ENCODE results near the gene ALOX15.

ALOX15 gene

GRCh38 chr17:4586043-4586442 lies 55.4 kb downstream of the ALOX15 start:
- no peak for DNase-seq
- Histone ChIP-seq H3K27me3 (peaks cover 31% of the 10 kb centered on the region), H3K4me1 (peaks cover 20% of the 10 kb centered on the region), H3K9me3 (peaks cover 4% of the 10 kb centered on the region; the same call in 1 of the 2 replicates), H3K4me3 (ENCODE audit: low read depth, low read length) (no peak overlapping the region), H3K36me3 (no peaks in the 10 kb centered on the region)
- TF ChIP-seq CTCF (IDR thresholded peaks at IDR 0.05; ENCODE audit: low read depth, low read length): no peak

- Histone ChIP-seq H3K36me3 (no peaks in the 10 kb centered on the region), H3K4me1 (peaks cover 20% of the 10 kb centered on the region), H3K9me3 (peaks cover 4% of the 10 kb centered on the region; the same call in 1 of the 2 replicates), H3K27me3 (peaks cover 27% of the 10 kb centered on the region), H3K4me3 (ENCODE audit: low read depth, low read length) (no peak overlapping the region)
- TF ChIP-seq CTCF (IDR thresholded peaks at IDR 0.05; ENCODE audit: low read depth, low read length): no peak
- no peak for DNase-seq
These were observed 55.9 kb downstream of the ALOX15 start for GRCh38 chr17:4585638-4585994.

GRCh38 chr17:4584917-4585637 lies 56.4 kb downstream of the ALOX15 start:
- TF ChIP-seq CTCF (IDR thresholded peaks at IDR 0.05; ENCODE audit: low read depth, low read length): no peak
- H3K4me1 ChIP-seq: peaks cover 20% of the 10 kb centered on the region
- H3K9me3 ChIP-seq: peaks cover 4% of the 10 kb centered on the region; the same call in 1 of the 2 replicates
- DNase-seq: no peak
- no peak overlapping the region for H3K4me3 ChIP-seq (ENCODE audit: low read depth, low read length)
- H3K27me3 ChIP-seq: peaks cover 22% of the 10 kb centered on the region
- H3K36me3 ChIP-seq: no peaks in the 10 kb centered on the region

- H3K4me3 ChIP-seq (ENCODE audit: low read depth, low read length): no peak within 1 kb of the TSS
These were observed 57.2 kb downstream of the ALOX15 start, which contains the start of gene SMTNL2 for GRCh38 chr17:4584101-4584916. Gene SMTNL2 (plus strand): TSS chr17:4584529. CDS start chr17:4584606, 77 bp downstream.

GRCh38 chr17:4583782-4584100 lies 57.7 kb downstream of the ALOX15 start:
- peak; percentile 35 for TF ChIP-seq CTCF (IDR thresholded peaks at IDR 0.05; ENCODE audit: low read depth, low read length)
- Histone ChIP-seq H3K4me1 (peaks cover 19% of the 10 kb centered on the region), H3K27me3 (peaks cover 17% of the 10 kb centered on the region), H3K4me3 (ENCODE audit: low read depth, low read length) (no peak overlapping the region), H3K36me3 (no peaks in the 10 kb centered on the region), H3K9me3 (peaks cover 4% of the 10 kb centered on the region; the same call in 1 of the 2 replicates)
- DNase-seq: no peak

More at GRCh38 chr17:4584101-4584916, 57.2 kb downstream of the ALOX15 start, which contains the start of gene SMTNL2:
- Histone ChIP-seq H3K4me1 (peaks cover 20% of the 10 kb centered on the region), H3K36me3 (no peaks in the 10 kb centered on the region), H3K9me3 (peaks cover 4% of the 10 kb centered on the region; the same call in 1 of the 2 replicates), H3K27me3 (peaks cover 21% of the 10 kb centered on the region)
- TF ChIP-seq CTCF (IDR thresholded peaks at IDR 0.05; ENCODE audit: low read depth, low read length): no peak
- no peak for DNase-seq
